ENCODE data around the gene CPSF4L.

Gene CPSF4L

GRCh38 chr17:73289549-73290254, 28.0 kb upstream of the CPSF4L start:
- no peak for TF ChIP-seq CTCF (IDR thresholded peaks at IDR 0.05; ENCODE audit: control insufficient read depth, insufficient read depth, low read depth, low read length, missing control alignments)
- no peak overlapping the region for H3K4me3 ChIP-seq (ENCODE audit: control insufficient read depth, low read depth, low read length)
- DNase-seq (ENCODE audit: low read depth) = no peak

GRCh38 chr17:73288534-73289302, 27.0 kb upstream of the CPSF4L start:
- DNase-seq (ENCODE audit: low read depth) = no peak
- TF ChIP-seq CTCF (IDR thresholded peaks at IDR 0.05; ENCODE audit: control insufficient read depth, insufficient read depth, low read depth, low read length, missing control alignments) = no peak
- H3K4me3 ChIP-seq (ENCODE audit: control insufficient read depth, low read depth, low read length) = no peak overlapping the region

- H3K4me3 ChIP-seq (ENCODE audit: control insufficient read depth, low read depth, low read length) = no peak overlapping the region
- DNase-seq (ENCODE audit: low read depth) = no peak
- TF ChIP-seq CTCF (IDR thresholded peaks at IDR 0.05; ENCODE audit: control insufficient read depth, insufficient read depth, low read depth, low read length, missing control alignments) = no peak
These were observed 25.2 kb upstream of the CPSF4L start for GRCh38 chr17:73286863-73287296.

GRCh38 chr17:73285916-73286862, 24.5 kb upstream of the CPSF4L start:
- TF ChIP-seq CTCF (IDR thresholded peaks at IDR 0.05; ENCODE audit: control insufficient read depth, insufficient read depth, low read depth, low read length, missing control alignments) = no peak
- DNase-seq (ENCODE audit: low read depth) = no peak
- H3K4me3 ChIP-seq (ENCODE audit: control insufficient read depth, low read depth, low read length) = no peak overlapping the region

GRCh38 chr17:73285603-73285908, 23.9 kb upstream of the CPSF4L start:
- DNase-seq (ENCODE audit: low read depth) = no peak
- no peak for TF ChIP-seq CTCF (IDR thresholded peaks at IDR 0.05; ENCODE audit: control insufficient read depth, insufficient read depth, low read depth, low read length, missing control alignments)
- no peak overlapping the region for H3K4me3 ChIP-seq (ENCODE audit: control insufficient read depth, low read depth, low read length)

GRCh38 chr17:73284906-73285602, 23.4 kb upstream of the CPSF4L start:
- no peak for TF ChIP-seq CTCF (IDR thresholded peaks at IDR 0.05; ENCODE audit: control insufficient read depth, insufficient read depth, low read depth, low read length, missing control alignments)
- DNase-seq (ENCODE audit: low read depth) = no peak
- no peak overlapping the region for H3K4me3 ChIP-seq (ENCODE audit: control insufficient read depth, low read depth, low read length)
